HTR-8/SVneo (cell line): ENCODE data around the gene NDUFV1.
"Not testable (repeated sequence)": the region's sequence is repeated elsewhere in the genome, so short reads cannot be mapped to it uniquely, and the experiment has no call there.

ENCODE experiments used
- DNase-seq: peaks from one replicate; pipeline ENCODE4 v3.0.0; 2011; ENCODE audit warnings: low spot score, mixed read lengths; ENCODE audit not compliant: insufficient read length
- FAIRE-seq: peaks from 2 replicates; lab custom pipeline; 2011; peaks lifted over from hg19 to GRCh38; lab: Jason Lieb, UNC

Gene NDUFV1

DNA sequence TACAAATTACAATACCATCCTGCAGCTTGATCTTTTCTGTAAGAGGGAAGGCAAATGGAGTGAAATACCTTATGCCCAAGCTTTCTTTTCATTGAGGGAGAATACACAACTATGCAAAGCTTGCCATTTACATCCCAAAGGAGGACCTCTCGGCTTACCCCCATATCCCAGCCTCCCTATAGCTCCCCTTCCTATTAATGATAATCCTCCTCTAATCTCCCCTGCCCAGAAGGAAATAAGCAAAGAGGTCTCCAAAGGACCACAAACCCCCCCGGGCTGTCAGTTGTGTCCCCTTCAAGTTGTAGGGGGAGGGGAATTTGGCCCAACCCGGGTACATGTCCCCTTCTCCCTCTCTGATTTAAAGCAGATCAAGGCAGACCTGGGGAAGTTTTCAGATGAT, 15.2 kb downstream of the NDUFV1 start:
- not testable (repeated sequence) for FAIRE-seq, DNase-seq

DNA sequence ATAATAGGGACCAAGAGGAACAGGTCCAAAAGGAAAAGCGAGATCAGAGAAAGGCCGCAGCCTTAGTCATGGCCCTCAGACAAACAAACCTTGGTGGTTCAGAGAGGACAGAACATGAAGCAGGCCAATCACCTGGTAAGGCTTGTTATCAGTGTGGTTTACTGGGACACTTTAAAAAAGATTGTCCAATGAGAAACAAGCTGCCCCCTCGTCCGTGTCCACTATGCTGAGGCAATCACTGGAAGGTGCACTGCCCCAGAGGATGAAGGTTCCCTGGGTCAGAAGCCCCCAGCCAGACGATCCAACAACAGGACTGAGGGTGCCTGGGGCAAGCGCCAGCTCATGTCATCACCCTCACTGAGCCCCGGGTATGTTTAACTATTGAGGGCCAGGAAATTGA, 16.2 kb downstream of the NDUFV1 start:
- DNase-seq = not testable (repeated sequence)

DNA sequence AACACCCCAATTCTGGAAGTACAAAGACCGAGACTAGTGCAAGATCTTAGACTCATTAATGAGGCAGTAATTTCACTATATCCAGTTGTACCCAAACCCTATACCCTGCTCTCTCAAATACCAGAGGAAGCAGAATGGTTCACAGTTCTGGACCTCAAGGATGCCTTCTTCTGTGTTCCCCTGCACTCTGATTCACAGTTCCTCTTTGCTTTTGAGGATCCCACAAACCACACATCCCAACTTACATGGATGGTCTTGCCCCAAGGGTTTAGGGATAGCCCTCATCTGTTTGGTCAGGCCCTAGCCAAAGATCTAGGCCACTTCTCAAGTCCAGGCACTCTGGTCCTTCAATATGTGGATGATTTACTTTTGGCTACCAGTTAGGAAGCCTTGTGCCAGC, 17.1 kb downstream of the NDUFV1 start:
- FAIRE-seq, DNase-seq: not testable (repeated sequence)

More for the DNA sequence above, 16.2 kb downstream of the NDUFV1 start:
- FAIRE-seq = not testable (repeated sequence)

DNA sequence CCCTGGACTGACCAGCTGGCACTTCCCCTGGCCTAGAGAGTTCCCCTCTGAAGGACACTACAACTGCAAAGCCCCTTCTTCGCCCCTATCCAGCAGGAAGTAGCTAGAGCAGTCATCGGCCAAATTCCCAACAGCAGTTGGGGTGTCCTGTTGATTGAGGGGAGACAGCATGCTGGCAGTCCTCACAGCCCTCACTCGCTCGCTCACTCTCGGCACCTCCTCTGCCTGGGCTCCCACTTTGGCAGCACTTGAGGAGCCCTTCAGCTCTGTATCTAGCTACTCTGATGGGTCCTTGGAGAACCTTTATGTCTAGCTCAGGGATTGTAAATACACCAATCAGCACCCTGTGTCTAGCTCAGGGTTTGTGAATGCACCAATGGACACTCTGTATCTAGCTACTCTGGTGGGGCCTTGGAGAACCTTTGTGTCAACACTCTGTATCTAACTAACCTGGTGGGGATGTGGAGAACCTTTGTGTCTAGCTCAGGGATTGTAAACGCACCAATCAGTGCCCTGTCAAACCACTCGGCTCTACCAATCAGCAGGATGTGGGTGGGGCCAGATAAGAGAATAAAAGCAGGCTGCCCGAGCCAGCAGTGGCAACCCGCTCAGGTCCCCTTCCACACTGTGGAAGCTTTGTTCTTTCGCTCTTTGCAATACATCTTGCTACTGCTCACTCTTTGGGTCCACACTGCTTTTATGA, 19.5 kb downstream of the NDUFV1 start:
- not testable (repeated sequence) for FAIRE-seq, DNase-seq

DNA sequence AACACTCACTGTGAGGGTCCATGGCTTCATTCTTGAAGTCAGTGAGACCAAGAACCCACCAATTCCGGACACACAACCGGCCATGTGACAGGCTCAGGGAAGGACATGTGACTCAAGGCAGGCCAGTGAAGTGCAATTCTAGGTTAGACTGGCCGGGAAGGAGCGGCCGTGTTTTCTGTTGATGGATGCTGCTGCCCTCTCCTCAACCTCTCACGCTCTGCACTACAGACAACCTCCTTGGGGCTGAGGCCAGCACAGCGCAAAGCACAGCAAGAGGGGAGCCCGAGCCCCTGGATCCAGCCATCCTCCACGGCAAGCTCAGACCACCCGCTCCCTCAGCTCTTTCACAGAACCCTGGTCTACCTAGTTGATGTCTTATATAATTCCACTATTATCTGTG, 20.2 kb downstream of the NDUFV1 start:
- FAIRE-seq = no peak
- no peak for DNase-seq

DNA sequence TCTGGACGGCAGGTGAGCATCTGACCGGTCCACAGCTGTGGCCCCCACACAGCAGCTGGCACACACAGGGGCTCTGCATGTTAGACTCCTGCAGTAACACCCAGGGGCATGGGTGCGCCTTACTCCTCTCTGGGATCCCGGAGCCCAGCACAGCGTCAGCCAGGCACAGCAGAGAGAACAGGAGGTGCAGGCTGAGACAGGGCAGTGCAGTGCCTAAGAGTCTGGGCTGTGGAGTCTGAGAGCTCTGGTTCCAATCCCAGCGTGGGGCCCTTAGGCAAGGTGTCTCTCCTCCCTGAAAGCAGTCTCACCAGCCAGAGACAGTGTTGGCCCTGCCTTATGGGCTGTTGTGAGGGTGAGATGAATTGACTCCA, 20.7 kb downstream of the NDUFV1 start:
- FAIRE-seq = no peak

DNA sequence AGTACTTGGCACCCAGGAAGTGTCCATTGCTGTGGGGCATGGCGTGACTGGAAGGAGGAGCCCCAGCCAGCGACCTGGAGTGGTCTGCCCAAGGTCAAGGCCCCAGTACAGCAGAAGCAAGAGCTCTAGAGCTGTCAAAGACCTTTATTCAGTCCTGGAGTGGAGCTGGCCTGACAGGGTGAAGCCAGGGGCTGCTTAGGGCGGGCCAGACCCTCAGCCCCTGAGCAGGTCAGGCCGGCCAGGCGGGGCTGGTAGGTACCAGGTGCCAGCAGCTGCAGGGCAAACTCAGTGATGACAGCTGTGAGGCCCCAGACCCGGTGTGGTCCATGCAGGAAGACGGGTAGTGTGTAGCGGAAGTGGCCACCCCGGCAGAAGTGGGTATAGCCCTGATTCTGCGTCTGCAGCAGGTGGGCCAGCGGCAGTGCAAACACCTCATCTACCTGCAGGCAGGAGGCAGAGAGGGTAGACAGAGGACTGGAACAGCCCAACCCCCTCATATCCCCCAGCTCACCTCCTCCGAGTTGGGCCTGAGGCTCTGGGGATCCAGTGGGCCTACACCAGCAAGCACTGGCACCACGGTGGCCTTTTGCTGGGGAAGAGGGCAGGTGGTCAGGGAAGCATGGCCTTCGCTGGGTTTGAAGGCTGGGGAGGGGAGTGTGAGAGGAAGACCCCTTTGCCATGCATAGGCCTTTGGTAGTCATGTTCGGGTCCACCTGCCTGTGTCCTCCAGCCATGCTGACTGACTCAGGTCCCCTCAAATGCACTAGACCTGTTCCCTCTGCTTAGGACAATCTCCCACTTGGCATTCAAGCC, 21.3 kb downstream of the NDUFV1 start:
- DNase-seq (no peak), FAIRE-seq (peak; percentile 75)

More for the DNA sequence above, 20.7 kb downstream of the NDUFV1 start:
- DNase-seq = no peak

DNA sequence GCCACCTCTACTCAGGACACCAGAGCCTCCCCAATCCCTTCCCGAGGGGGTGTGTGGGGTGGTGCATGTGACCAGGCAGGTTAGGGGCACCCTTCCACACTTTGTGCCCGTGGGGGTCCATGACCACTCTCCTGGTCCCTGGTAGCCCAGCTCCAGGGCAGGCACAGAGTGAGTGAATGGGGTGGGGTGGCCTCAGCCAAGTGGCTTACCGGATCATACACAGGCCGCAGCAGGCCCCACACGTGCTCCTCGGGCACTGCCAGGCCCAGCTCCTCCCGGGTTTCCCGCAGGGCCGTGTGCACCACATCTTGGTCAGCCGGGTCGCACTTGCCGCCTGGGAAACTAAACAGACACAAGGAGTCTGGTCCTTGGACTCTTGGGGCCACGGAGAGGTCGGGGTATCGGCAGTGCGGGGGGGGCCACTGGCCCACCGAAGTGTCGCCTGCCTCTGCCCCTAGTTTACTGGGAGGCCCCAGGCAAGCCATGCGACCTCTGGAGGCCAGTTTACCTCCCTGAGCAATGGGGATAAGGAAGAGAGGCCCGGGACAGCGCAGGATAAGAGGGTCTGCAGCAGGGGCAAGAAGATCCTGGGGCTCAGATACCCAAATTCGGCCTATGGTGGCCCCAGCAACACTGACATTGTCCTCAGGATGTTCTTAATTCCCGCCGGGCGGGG, 22.1 kb downstream of the NDUFV1 start:
- DNase-seq (no peak), FAIRE-seq (no peak)

DNA sequence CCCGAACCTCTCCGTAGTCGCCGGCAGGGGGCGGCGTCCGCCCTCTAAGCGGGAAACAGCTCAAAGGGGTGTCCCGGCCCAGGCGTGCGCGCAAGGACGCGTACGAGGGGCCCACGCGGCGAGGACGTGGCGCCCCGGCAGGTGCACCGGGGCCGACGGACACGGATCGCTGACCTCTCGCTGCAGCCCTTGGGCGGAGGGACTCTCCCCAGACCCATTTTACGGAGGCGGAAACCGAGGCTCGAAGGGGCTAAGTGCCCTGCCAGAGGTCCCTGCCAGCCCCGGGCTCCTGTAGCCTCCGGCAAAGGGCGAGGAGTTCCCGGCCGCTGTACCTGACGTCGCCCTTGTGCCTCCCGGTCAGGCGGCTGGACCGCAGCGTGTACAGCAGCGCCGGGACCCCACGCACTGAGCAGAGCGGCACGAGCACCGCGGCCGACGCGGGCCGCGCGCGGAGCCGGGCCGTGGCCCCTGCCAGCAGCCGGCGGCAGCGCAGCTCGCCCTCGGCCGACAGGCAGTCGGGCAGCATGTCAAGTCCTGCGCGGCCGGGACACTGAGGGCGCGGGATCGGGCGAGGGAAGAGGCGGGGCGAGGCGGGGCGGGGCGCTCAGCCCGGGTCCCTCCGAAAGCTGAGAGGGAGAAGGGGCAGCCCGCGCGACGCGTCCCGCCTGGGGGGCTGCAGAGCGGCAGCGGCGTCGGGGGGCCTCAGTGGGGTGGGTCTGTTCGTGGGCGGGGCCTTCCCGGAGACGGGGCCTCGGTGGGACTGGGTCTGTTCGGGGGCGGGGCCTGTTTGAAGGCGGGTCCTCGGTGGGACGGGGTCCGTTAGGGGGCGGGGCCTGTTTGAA, 22.9 kb downstream of the NDUFV1 start, which contains the start of gene NUDT8:
NUDT8 (minus strand) TSS at position 552 of the 842 bp plus-strand sequence; CDS start at position 526, 26 bp downstream.
- DNase-seq (peak; percentile 93), FAIRE-seq (peak; percentile 98)

DNA sequence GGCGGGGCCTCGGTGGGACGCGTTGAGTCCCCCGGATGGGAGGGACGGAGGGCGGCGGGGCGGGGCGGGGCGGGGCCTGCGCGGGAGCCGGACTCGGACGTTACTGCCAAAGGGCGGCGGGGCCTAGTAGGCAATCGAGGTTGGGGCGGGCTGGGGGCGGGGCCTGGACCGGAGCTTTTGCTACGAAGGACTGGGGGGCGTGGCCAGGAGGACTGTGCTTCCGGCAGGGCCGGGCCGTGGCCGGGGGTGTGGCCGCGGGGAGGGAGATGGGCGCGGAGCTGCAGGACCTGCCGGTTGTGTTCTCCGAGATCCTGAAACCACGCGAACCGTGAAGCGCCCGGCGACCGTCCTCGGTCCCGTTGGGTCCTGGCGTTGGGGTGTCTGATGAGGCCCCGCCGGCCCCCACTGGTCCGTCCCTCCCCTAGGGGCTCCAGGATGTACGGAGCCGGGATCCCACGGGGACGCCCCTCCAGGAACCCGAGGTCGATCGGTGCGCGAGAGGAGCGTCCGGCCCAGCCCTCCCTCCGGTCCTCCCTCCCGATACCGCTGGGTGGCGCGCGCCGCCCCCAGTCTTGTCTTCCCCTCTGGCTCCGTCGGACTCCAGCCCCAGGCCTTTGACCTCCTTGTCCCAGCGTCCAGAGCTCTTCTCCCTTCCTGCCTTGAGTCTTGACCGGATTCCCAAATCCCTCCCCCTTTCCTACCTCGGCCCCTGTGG, 23.6 kb downstream of the NDUFV1 start:
- FAIRE-seq (no peak), DNase-seq (peak; percentile 99)

DNA sequence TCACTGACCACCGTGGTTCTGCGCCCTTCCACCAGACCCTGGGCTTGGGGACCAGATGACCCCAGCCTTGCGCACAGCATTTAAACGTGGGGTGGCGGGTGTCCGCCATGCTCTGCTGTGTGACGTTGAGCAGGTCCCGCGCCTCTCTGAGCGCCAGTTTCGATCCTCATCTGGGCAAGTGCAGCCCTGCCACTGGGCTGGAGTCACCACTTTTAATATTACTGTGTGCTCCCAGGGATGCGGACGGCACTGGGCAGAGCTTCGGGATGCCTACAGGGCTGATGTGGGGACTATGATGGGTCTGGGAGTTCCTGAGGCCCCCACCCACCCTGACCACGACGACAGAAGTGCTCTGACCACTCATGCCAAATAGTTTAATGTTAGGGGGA, 24.2 kb downstream of the NDUFV1 start:
- DNase-seq = no peak
- FAIRE-seq = no peak

DNA sequence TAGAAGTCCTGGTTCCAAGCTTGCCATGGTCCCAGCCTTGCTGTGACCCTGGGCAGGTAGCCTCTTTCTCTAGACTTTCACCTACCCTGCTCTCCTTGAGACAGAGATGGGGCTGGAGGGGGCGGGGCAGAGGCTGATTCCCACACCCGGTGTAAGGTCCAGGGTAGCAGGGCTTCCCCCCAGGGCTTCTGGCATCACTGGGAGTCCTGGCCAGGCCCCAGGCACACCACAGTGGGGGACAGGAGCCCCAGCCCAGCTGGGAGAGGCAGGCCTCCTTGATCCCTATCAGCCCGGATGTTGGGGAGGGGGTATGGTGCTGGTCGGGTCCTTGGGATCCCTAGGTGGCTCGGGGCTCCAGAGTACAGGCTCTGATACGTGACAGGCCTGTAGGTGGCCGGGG, 24.7 kb downstream of the NDUFV1 start:
- no peak for FAIRE-seq
- no peak for DNase-seq

DNA sequence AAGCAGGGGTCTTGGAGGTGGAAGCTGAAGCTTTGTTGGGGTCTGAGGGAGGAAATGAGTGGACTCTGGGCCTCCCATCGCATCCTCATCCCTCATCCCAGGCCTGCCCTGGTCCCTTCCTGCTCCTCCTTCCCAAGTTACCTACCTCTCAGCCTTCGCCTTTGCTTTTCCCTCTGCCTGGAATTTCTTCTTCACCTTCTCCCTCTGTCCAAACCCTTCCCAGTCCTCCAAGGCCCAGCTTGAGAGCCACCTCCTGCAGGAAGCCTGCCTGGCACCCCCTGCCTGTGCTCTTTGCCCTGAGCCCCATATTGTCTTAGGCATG, 25.1 kb downstream of the NDUFV1 start:
- FAIRE-seq (no peak), DNase-seq (no peak)

DNA sequence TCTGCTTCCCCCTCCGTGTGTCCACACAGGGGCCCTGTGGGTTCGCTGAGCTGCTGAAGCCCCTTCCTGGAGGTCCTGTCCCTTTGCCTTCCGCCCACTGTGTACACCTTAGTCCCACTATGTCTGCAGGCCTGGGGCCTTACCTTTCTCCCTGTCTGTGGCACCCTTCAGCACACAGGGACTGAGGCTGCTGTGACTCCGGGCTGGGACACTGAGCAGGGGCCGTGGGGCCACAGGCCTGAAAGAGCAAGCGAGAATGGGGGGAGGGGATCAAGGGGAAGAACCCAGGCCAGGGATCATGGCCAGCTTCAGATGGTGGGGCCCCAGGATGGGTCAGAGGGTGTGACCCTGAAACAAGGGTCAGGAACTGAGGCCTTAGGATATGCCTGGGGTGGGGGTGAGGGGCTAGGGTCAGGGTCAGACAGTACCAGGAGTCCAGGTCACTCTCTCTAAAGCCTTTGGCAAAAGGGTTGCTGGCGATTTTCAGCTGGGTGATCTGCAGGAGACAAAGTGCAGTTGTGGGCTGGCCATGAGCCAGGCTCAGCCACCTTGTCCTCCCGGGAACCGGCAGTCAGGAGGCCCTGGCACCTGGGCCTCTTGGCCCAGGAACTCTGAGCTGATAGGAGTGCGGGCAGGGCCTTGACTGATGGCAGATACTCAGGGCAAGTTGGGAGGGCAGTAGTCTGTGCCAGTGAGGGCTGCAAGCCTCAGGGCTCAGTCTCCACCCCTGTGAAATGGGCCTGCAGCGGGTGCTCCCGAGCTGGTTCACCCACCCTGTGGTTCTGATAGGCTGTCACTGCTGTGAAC, 25.6 kb downstream of the NDUFV1 start:
- FAIRE-seq (no peak), DNase-seq (no peak)

DNA sequence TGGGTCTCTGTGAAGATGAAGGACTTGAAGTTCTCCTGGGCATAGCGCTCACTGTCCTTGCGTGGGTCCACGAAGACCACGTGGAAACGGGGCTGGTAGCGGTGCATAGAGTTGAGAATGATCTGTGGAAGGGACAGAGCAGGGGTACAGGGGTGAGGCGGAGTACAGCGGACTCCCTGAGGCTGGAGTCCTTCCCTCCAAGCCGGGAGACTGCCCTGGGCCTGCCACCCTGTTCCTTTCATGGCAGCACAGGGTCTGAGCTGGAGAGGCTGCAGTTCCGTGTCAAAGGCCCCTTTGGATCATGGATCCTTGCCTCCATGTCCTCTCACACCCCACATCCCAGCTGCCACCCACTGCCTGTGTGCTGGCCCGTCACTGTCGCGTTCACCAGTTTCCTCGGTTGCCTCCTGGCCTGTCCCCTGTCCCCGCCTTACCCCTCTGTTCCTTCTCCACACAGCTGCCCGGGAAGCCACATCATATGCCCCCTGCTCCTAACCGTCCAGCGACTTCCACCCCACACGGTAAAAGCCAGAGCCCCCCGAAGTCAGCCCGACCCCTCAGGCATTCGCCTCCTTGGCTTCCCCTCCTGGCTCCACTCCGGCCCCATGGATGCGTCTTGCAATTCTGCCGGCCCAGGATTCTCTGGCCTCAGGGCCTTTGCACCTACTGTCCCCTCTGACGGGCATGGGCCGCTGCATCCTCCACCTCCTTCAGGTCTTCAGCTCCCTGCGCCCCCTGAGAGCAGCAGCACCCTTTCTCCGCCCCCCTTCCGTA, 26.4 kb downstream of the NDUFV1 start:
- DNase-seq (no peak), FAIRE-seq (no peak)

DNA sequence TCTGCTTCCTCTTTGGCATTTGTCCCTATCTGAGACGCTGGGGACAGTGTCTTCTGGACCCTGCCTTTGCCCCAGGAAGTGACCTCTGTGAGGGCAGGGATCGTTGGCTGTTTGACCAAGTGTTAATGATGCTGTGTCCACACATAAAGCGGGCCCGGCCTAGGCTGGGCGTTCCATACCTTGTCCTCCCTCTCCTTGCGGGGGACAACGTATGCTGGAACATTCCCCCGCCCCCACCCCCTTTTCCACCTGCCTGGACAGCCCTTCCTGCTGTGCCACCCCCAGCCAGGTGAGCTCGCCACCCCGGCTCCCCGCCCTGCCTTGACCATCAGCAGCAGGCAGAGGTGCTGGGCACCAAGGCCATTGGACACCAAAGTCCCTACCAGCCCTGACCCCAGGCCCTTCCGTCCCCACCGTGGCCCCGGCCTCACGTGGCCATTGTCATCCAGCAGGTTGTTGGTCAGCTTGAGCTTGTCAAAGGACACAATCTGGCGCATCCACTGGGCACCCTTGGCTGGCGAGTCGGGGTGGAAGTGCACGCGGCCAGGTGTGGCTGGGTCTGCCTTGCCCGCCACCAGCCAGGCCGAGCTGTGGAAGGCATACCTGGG, 27.1 kb downstream of the NDUFV1 start:
- DNase-seq = no peak
- no peak for FAIRE-seq

DNA sequence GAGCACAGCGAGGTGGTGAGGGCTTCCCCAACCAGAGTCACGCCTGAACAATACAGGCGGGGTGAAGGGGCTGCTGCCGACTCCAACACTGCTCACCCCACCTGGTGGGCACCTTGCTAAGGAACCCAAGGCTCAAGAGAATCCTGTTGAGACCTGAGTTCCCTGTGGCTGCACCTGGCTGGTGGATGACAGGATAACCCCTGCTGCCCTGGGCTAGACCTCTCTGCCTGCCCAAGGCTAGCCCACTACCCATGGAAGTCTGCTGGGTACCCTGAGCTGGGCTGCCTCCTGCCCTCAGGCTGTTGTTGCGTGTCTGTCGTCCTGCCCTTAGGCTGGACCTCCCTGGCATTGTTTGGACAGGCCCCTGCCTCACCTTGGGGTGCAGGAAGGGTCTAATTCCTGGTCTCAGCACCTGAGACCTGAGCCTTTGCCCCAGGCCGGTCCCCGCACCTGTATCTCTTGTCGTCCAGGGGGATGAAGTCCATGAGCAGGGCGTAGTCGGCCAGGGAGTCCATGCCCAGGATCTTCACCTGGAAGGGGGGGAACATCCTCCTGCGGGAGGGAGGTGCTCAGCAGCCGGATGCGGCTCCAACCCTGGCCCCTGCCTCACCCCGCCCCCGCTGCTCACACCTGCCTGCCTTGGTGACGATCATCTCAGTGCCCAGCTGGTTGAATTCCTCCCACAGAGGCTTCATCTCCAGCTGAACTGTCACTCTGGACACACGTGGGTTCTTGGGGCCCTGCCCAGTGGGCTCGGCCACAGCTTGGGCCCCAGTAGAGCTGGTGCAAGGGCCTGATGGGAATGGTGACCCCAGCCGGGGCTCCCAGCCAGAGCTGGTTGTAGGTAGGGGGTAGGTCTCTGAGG, 27.9 kb downstream of the NDUFV1 start:
- DNase-seq (no peak), FAIRE-seq (peak; percentile 68)
